NK-92 treated with Interleukin-12 subunit alpha and Interleukin-12 subunit beta, amount 100 ng/mL, for 24 hours (cell line): ENCODE data around the gene GPBP1L1.
"Not testable (repeated sequence)": the region's sequence is repeated elsewhere in the genome, so short reads cannot be mapped to it uniquely, and the experiment has no call there.

ENCODE experiments used
- DNase-seq: peaks from one replicate; lab custom pipeline; 2025; lab: John Stamatoyannopoulos, UW

The GPBP1L1 gene

GRCh38 chr1:45679123-45679522 is 7.2 kb downstream of the GPBP1L1 start:
- no peak for DNase-seq

GRCh38 chr1:45678489-45678888 is 7.8 kb downstream of the GPBP1L1 start:
- no peak for DNase-seq

- DNase-seq = no peak
Observed at GRCh38 chr1:45677751-45678245, 8.5 kb downstream of the GPBP1L1 start.

- not testable (repeated sequence) for DNase-seq
Observed at GRCh38 chr1:45676553-45676952, 9.8 kb downstream of the GPBP1L1 start.

- DNase-seq = no peak
Observed at GRCh38 chr1:45674478-45674877, 11.9 kb downstream of the GPBP1L1 start.

- no peak for DNase-seq
Observed at GRCh38 chr1:45673956-45674355, 12.4 kb downstream of the GPBP1L1 start.

GRCh38 chr1:45669859-45670655 is 16.3 kb downstream of the GPBP1L1 start:
- no peak for DNase-seq

GRCh38 chr1:45669379-45669778 is 17.0 kb downstream of the GPBP1L1 start:
- no peak for DNase-seq

GRCh38 chr1:45668526-45668925 is 17.8 kb downstream of the GPBP1L1 start:
- DNase-seq = no peak

GRCh38 chr1:45667321-45668111 is 18.8 kb downstream of the GPBP1L1 start:
- DNase-seq = no peak

- DNase-seq = no peak
Observed at GRCh38 chr1:45666836-45667235, 19.5 kb downstream of the GPBP1L1 start.

- no peak for DNase-seq
Observed at GRCh38 chr1:45660336-45660735, 26.0 kb downstream of the GPBP1L1 start.

GRCh38 chr1:45659222-45659621 is 27.1 kb downstream of the GPBP1L1 start:
- no peak for DNase-seq

- no peak for DNase-seq
Observed at GRCh38 chr1:45658171-45658570, 28.2 kb downstream of the GPBP1L1 start.

GRCh38 chr1:45656573-45657226 is 29.6 kb downstream of the GPBP1L1 start:
- DNase-seq = no peak

GRCh38 chr1:45654540-45655280 is 31.6 kb downstream of the GPBP1L1 start:
- no peak for DNase-seq

GRCh38 chr1:45647248-45648021 is 38.9 kb downstream of the GPBP1L1 start:
- DNase-seq = no peak

GRCh38 chr1:45644661-45645060 is 41.7 kb downstream of the GPBP1L1 start:
- no peak for DNase-seq

GRCh38 chr1:45643978-45644377 is 42.4 kb downstream of the GPBP1L1 start:
- no peak for DNase-seq

- no peak for DNase-seq
Observed at GRCh38 chr1:45643321-45643720, 43.0 kb downstream of the GPBP1L1 start.

- no peak for DNase-seq
Observed at GRCh38 chr1:45640293-45640692, 46.0 kb downstream of the GPBP1L1 start.
